Body of pancreas (tissue), 4 donors: ENCODE measurements around the gene NIT1. TPM values are rescaled to one million over a fixed set of nuclear protein-coding genes. Genes with fewer than 3 reads are reported as not detected.

Source experiments
- ATAC-seq: fragments of 150-250 bp; one replicate; pipeline ENCODE4 v1.9.1; 2016
- DNase-seq, 4 donors: peaks; one replicate each; pipeline ENCODE4 v3.0.0-alpha.2; 2019
- H3K27ac ChIP-seq, 4 donors: fragments of 200-600 bp; sonication (generic); 1 replicate in 3 of 4; 2 replicates in 1 of 4; pipeline versions ENCODE4 v1.5.1 to v1.6.1; 2016 to 2019; ENCODE audit warnings: mild to moderate bottlenecking in 1 of 4, mixed read lengths in 1 of 4, moderate library complexity in 1 of 4
- H3K27me3 ChIP-seq, 2 donors: fragments of 200-600 bp; sonication (generic); one replicate each; pipeline ENCODE4 v1.6.0; 2016; ENCODE audit warnings: mild to moderate bottlenecking in 1 of 2
- H3K36me3 ChIP-seq, 2 donors: fragments of 200-600 bp; sonication (generic); replicated peaks in 1 of 2; 2 replicates each; pipeline ENCODE4 v1.5.1; 2016; ENCODE audit warnings: low read depth in 2 of 2; ENCODE audit not compliant: insufficient read depth in 1 of 2
- H3K4me1 ChIP-seq: fragments of 200-600 bp; sonication (generic); one replicate; pipeline ENCODE4 v1.6.0; 2016
- H3K4me3 ChIP-seq, 2 donors: fragments of 200-600 bp; sonication (generic); 1 replicate in 1 of 2; 2 replicates in 1 of 2; pipeline ENCODE4 v1.5.1; 2016 to 2019
- H3K9me3 ChIP-seq, 3 donors: fragments of 200-600 bp; sonication (generic); 1 replicate in 2 of 3; 2 replicates in 1 of 3; pipeline ENCODE4 v1.5.1; 2016
- POLR2A ChIP-seq, 3 donors: fragments of 450-650 bp; IDR thresholded peaks; one replicate each; pipeline ENCODE4 v1.6.1; 2016; ENCODE audit warnings: antibody characterized with exemption in 3 of 3, mild to moderate bottlenecking in 2 of 3
- WGBS, 2 donors: methylation state at CpG; one replicate each; pipeline ENCODE4 v1.1.5; 2017; 5-methylcytosine and 5-hydroxymethylcytosine counted together
- intact Hi-C: fragments of 100-400 bp; cut with DNase I; formaldehyde crosslinking; loops from one replicate; pipeline ENCODE4 v1.15.1; 2023
- total RNA-seq, 2 donors: library from RNA; depleted of rRNA; stranded (reverse); fragments of >200 nt; gene quantifications; one replicate each; pipeline ENCODE4 v1.1.0, GENCODE V29; 2016
- TF ChIP-seq, protein P1 (sequence below), 7 experiments: fragments of 450-650 bp in 4 of 7; fragments of 200-600 bp in 3 of 7; sonication (generic) in 3 of 7; IDR thresholded peaks; one replicate each; pipeline ENCODE4 v1.5.1; 2016 to 2019; ENCODE audit warnings: antibody characterized with exemption in 7 of 7

NIT1 gene
- total RNA-seq, 2 donors from 2014 or later, result 22.8 to 38.6 TPM

DNA sequence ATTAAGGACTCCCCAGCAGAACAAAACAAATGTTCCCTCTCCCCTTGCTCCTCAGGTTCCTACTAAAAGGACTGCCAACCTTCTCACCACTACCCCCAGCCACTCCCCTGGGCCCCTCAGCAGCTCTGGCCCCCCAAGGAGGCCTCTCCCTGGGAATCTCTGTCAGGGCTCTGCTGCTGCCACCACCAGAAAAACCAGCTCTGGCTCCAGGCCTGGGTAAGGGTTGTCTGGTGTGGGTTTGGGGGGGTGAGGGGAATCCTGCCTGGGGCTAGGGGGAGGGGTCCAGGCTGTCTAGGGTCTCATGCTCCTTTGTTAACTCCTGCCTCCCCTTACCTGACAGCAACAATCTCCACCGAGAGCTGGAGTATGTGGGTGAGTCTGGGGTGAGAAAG lies 33.3 kb upstream of the NIT1 start:
- 83 to 85% methylated on average over 1 of the region's 1 CpG for WGBS, 2 donors
- H3K36me3 ChIP-seq, result no peaks in the 10 kb centered on the region
- H3K27ac ChIP-seq, result peak overlapping the region; percentile 70 to 84 (median 82)
- DNase-seq (no peak), ATAC-seq (no peak)
- no peaks in the 10 kb centered on the region for H3K27me3 ChIP-seq
- TF ChIP-seq, protein P1, sequence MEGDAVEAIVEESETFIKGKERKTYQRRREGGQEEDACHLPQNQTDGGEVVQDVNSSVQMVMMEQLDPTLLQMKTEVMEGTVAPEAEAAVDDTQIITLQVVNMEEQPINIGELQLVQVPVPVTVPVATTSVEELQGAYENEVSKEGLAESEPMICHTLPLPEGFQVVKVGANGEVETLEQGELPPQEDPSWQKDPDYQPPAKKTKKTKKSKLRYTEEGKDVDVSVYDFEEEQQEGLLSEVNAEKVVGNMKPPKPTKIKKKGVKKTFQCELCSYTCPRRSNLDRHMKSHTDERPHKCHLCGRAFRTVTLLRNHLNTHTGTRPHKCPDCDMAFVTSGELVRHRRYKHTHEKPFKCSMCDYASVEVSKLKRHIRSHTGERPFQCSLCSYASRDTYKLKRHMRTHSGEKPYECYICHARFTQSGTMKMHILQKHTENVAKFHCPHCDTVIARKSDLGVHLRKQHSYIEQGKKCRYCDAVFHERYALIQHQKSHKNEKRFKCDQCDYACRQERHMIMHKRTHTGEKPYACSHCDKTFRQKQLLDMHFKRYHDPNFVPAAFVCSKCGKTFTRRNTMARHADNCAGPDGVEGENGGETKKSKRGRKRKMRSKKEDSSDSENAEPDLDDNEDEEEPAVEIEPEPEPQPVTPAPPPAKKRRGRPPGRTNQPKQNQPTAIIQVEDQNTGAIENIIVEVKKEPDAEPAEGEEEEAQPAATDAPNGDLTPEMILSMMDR (IDR thresholded peaks at IDR 0.05), result no peak
- TF ChIP-seq POLR2A (IDR thresholded peaks at IDR 0.05), result no peak
- peaks cover 70% of the 10 kb centered on the region for H3K4me1 ChIP-seq
- no peak overlapping the region for H3K4me3 ChIP-seq
- intact Hi-C loops, result no loop called here
- H3K9me3 ChIP-seq, result no peaks in the 10 kb centered on the region

DNA sequence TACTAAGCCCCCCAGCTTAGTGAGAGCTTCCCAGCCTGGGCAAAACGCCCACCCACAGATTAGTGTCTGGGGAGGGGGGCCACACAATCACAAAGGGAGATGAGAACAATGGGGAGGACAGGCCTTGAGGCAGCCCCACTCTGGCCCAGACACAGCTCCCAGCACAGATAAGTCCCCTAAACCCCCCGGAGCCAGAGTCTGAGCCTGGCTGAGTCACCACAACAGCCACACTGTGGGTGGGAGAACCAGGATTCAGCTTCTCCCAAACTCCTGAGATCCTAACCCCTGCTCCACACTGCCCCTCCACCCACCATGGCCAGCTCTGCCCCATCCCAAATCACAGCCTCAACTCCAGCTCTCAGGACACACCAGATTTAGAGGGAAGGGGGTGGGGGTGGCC lies 32.7 kb upstream of the NIT1 start:
- 64% methylated on average over 2 of the region's 2 CpGs; no CpG with 5 or more reads in 1 of the 2 donors for WGBS, 2 donors

GRCh38 chr1:161086457-161086856 lies 31.4 kb upstream of the NIT1 start:
- Histone ChIP-seq H3K4me3 (no peak overlapping the region), H3K27me3 (no peaks in the 10 kb centered on the region), H3K36me3 (no peaks in the 10 kb centered on the region), H3K9me3 (no peaks in the 10 kb centered on the region), H3K27ac (peak overlapping the region in 1 of 4 donors; percentile 13), H3K4me1 (peaks cover 78% of the 10 kb centered on the region)
- ATAC-seq, result no peak
- no peak for DNase-seq
- WGBS, 2 donors, result 77 to 88% methylated on average over 4 of the region's 4 CpGs
- intact Hi-C loops, result no loop called here
- no peak for TF ChIP-seq POLR2A (IDR thresholded peaks at IDR 0.05)
- TF ChIP-seq, protein P1 (IDR thresholded peaks at IDR 0.05), result no peak

More for the DNA sequence above, 32.7 kb upstream of the NIT1 start:
- H3K27ac ChIP-seq, result peak overlapping the region in 2 of 4 donors; percentile 70 to 84
- no peaks in the 10 kb centered on the region for H3K36me3 ChIP-seq
- H3K9me3 ChIP-seq, result no peaks in the 10 kb centered on the region
- no peak overlapping the region for H3K4me3 ChIP-seq
- ATAC-seq (no peak), DNase-seq (no peak)
- intact Hi-C loops, result no loop called here
- H3K27me3 ChIP-seq, result no peaks in the 10 kb centered on the region
- TF ChIP-seq, protein P1 (IDR thresholded peaks at IDR 0.05), result no peak
- TF ChIP-seq POLR2A (IDR thresholded peaks at IDR 0.05), result no peak
- H3K4me1 ChIP-seq, result peaks cover 75% of the 10 kb centered on the region

GRCh38 chr1:161088587-161089110 lies 29.3 kb upstream of the NIT1 start:
- no peaks in the 10 kb centered on the region for H3K27me3 ChIP-seq
- intact Hi-C loops, result no loop called here
- peak overlapping the region; percentile 52 to 82 (median 80) for H3K27ac ChIP-seq
- ATAC-seq, result peak; percentile 58
- no peaks in the 10 kb centered on the region for H3K36me3 ChIP-seq
- peak; percentile 42 to 62 (median 52) for DNase-seq
- H3K4me3 ChIP-seq, result no peak overlapping the region
- H3K9me3 ChIP-seq, result no peaks in the 10 kb centered on the region
- peaks cover 66% of the 10 kb centered on the region for H3K4me1 ChIP-seq
- WGBS, 2 donors, result 48 to 66% methylated on average over 2 to 3 of the region's 3 CpGs
- TF ChIP-seq POLR2A (IDR thresholded peaks at IDR 0.05), result no peak
- TF ChIP-seq, protein P1 (IDR thresholded peaks at IDR 0.05), result no peak
